ENCODE results near the gene CNTN4. TPM values are rescaled to one million over a fixed set of nuclear protein-coding genes. Genes with fewer than 3 reads are reported as not detected.

Gene CNTN4
- total and polyA plus RNA-seq, 2 donors (not counting 3 experiments of a cell fraction or from before 2014, with no cell fraction given), result not detected

DNA sequence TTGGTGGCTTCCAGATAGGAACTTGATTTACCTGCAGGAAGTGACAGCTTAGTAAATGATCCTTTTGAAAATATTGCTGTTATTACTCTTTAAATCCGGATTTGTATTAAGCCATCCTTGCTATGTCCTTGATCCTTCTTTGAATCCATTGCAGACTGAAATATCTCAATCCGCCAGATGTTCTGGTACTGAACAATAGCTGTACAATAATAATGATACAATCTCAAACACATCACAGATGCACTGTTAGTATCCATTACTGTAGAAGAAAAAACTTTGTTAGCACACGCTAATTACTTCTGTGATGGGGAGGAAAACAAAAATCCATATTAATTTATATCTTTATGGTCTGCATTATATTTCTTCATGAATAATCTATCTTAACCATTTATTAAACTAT is 202.3 kb downstream of the CNTN4 start:
- Histone ChIP-seq H3K9me1 (replicated peaks; ENCODE audit: control insufficient read depth, extremely low read depth, insufficient read depth, low read length) (no peaks in the 10 kb centered on the region), H3K79me2 (ENCODE audit: control insufficient read depth, insufficient read depth, low read length) (no peaks in the 10 kb centered on the region), H3K4me2 (ENCODE audit: insufficient read depth, low read length) (no peak overlapping the region), H4K20me1 (replicated peaks; ENCODE audit: control insufficient read depth, extremely low read depth, insufficient read depth, low read length) (no peaks in the 10 kb centered on the region), H3K4me1 (ENCODE audit: control insufficient read depth, extremely low read depth, insufficient read depth, low read length) (no peaks in the 10 kb centered on the region), H3K27ac (ENCODE audit: insufficient read depth, low read depth, low read length) (no peak overlapping the region), H3K9ac (replicated peaks; ENCODE audit: extremely low read depth, insufficient read depth, low read length) (no peak overlapping the region), H3K27me3 (ENCODE audit: control insufficient read depth in 2 of 2, insufficient read depth in 2 of 2, low read length in 2 of 2) (no peaks in the 10 kb centered on the region), H2AFZ (ENCODE audit: low read depth, low read length) (no peak overlapping the region), H3K9me3 (replicated peaks; ENCODE audit: control insufficient read depth, insufficient read depth, low read length) (no peaks in the 10 kb centered on the region), H3K36me3 (ENCODE audit: control insufficient read depth in 2 of 2, extremely low read depth in 1 of 2, insufficient read depth in 2 of 2, low read length in 2 of 2) (no peaks in the 10 kb centered on the region), H3K4me3 (replicated peaks in 1 of 3; ENCODE audit: insufficient read depth in 1 of 3, low read depth in 1 of 3, low read length in 3 of 3) (no peak overlapping the region)
- no TSS peak for BruUV-seq (replicated peaks)
- intact Hi-C loops (cut with micrococcal nuclease), result no loop called here
- ChIA-PET CTCF (no interaction called here), POLR2A (no interaction called here)
- FAIRE-seq (no peak), DNase-seq (ENCODE audit: low read depth, low spot score) (no peak)
- TF ChIP-seq EZH2 (IDR thresholded peaks at IDR 0.05; ENCODE audit: borderline replicate concordance, low read depth, low read length, severe bottlenecking), result no peak
- no peak for TF ChIP-seq MYC (IDR thresholded peaks at IDR 0.05; ENCODE audit: low read depth, low read length)
- no peak for TF ChIP-seq POLR2A (IDR thresholded peaks at IDR 0.05; ENCODE audit: low read depth, low read length)
- no peak for TF ChIP-seq MAX (IDR thresholded peaks at IDR 0.05; ENCODE audit: insufficient read depth, insufficient read length)
- no peak for TF ChIP-seq JUN (IDR thresholded peaks at IDR 0.05; ENCODE audit: borderline replicate concordance, insufficient read depth, insufficient read length, low read depth)
- no peak for TF ChIP-seq GATA2 (IDR thresholded peaks at IDR 0.05; ENCODE audit: insufficient read depth, insufficient read length, low read depth, low read length)
- TF ChIP-seq FOS (IDR thresholded peaks at IDR 0.05; ENCODE audit: borderline replicate concordance, insufficient read depth, low read length), result no peak
- TF ChIP-seq CTCF (IDR thresholded peaks at IDR 0.05; ENCODE audit: extremely low read depth in 1 of 2, insufficient read depth in 1 of 2, low read depth in 1 of 2, low read length in 2 of 2), result no peak
- no peak for TF ChIP-seq POLR2AphosphoS5 (IDR thresholded peaks at IDR 0.05; ENCODE audit: insufficient read depth, low read depth, low read length)
- dilution Hi-C loops (cut with MboI; ENCODE audit: extremely low pct_ligation_motif_present, low sequenced_read_pairs), result no loop called here

Data from endothelial cell of umbilical vein (primary cell).